NCI-H2196 treated with DMSO at 0.1 percent for 48 hours (cell line): ENCODE data around the gene ZNF316.
A peak's percentile ranks its signal among the peaks of the same experiment; 100 is the strongest.

Experiments
- DNase-seq: peaks from one replicate; lab custom pipeline; 2025; ENCODE audit not compliant: unreplicated experiment; lab: John Stamatoyannopoulos, UW

The ZNF316 gene

DNA sequence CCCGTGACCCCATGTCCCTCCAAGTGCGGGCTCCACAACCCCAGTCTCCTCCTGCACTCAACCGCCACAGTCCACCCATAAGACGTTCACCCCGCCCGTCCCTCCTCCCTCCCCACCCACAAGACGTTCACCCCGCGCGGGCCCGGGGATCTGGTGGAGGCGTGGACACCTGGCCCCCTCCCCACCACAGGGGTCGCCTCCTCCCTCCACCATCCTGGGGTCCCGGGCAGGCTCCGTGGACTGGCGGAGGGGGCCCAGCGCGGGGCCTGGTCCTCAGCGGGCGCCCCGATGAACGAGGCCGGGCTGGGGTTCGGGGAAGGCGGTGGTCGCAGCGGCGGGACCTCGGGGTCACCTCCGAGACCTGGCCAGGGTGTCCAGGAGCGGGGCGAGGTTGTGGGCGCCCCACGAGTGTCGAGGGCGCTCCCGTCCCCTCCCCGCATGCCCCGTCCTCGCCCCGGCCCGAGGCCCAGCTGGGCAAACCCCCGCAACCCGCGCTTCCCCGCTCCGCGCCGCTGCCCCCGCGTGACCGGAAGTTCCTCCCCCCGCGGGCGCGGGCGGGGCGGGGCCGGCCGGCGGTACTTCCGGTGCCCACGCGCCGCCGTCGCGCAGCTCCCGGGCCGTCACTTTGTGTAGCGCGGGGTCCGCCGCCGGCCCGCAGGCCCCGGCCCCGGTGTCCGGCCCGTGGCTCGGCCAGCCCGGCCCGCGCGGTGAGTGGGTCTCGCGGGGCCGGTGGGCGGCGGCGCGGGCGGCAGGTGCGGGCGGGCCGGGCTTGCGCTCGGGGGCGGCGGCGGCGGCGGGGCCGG is at the start of gene ZNF316:
Gene ZNF316, plus strand, starts transcription at position 578 of the 803 bp plus-strand sequence. CDS start 5,092 bp downstream, outside the sequence.
- DNase-seq = no peak

DNA sequence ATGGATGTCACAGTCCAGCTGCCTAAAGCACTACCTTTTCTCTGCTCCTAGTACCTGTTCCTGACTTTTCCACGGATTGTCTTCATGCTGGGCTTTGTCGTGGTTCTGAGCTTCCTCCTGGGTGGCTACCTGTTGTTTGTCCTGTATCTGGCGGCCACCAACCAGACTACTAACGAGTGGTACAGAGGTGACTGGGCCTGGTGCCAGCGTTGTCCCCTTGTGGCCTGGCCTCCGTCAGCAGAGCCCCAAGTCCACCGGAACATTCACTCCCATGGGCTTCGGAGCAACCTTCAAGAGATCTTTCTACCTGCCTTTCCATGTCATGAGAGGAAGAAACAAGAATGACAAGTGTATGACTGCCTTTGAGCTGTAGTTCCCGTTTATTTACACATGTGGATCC is 48.6 kb upstream of the ZNF316 start:
- no peak for DNase-seq

- no peak for DNase-seq
Observed at GRCh38 chr7:6589151-6589828, 47.8 kb upstream of the ZNF316 start.

DNA sequence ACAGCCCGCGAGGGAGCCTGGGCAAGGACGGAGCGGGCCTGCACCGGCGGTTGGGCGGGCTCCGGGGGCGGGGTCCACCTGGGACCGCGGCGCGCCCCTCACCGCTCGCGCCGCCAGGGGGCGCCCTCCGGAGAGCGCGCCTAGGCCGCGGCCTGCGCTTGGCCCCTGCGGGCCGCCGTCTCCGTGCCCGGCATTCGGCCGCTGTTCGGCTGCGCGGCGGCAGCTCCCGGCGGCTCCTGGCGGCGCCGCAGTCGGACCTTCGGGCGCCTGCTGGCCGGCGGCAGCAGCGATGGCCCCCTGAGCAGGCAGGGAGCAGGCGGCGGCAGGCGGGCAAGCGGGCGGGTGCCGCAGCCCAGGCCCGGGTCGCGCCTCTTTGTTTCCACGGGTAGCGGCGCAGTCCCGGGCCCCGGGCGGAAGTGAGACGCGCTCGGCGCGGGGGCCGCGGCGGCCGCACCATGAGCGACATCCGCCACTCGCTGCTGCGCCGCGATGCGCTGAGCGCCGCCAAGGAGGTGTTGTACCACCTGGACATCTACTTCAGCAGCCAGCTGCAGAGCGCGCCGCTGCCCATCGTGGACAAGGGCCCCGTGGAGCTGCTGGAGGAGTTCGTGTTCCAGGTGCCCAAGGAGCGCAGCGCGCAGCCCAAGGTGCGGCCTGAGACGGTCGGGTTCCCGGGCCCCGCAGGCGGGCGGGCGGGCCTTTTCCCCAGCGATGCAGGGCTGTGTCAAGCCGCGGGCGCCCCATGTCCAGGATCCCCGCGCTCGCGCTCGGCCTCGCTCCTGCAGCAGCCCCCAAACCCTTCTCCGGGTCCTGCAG is 47.1 kb upstream of the ZNF316 start, which contains the start of gene INTS15:
Gene INTS15, plus strand, starts transcription at position 193 of the 816 bp plus-strand sequence. Its CDS starts 263 bp downstream, at position 456.
- DNase-seq = peak; percentile 47

DNA sequence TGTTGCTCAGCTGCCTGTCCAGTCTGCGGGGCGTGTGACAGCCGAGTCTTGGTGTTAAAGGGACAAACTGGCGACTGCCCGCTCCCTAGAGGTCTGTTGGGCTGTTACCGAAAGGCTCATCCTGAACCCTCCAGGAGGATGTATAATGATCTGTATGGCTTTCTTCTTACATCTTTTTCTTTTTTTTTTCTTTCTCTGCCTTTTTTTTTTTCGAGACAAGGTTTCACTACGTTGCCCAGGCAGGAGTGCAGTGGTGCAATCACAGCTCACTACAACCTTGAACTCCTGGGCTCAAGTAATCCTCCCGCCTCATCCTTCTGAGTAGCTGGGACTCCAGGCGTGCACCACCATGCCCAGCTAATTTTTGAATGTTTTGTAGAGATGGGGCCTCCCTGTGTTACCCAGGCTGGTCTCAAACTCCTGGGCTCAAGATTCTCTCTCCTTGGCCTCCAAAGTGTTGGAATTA is 46.4 kb upstream of the ZNF316 start:
- no peak for DNase-seq

- no peak for DNase-seq
Observed at GRCh38 chr7:6600093-6600492, 37.0 kb upstream of the ZNF316 start.

- no peak for DNase-seq
Observed at GRCh38 chr7:6604458-6604857, 32.7 kb upstream of the ZNF316 start.

- no peak for DNase-seq
Observed at GRCh38 chr7:6606866-6607583, 30.1 kb upstream of the ZNF316 start.

- no peak for DNase-seq
Observed at GRCh38 chr7:6607651-6608051, 29.5 kb upstream of the ZNF316 start.

GRCh38 chr7:6608081-6608480 is 29.0 kb upstream of the ZNF316 start:
- no peak for DNase-seq

DNA sequence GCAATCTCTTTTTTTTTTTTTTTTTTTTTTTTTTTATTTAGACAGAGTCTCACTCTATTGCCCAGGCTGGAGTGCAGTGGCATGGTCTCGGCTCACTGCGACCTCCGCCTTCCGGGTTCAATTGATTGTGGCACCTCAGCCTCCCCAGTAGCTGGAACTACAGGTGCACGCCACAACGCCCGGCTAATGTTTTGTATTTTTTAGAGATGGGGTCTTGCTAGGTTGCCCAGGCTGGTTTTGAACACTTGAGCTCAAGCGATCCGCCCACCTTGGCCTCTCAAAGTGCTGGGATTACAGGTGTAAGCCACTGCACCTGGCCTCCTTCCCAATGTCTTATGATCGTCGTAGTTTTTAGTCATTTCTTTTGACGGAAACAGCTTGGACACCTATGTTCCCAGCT is 28.3 kb upstream of the ZNF316 start:
- DNase-seq = no peak

GRCh38 chr7:6612819-6613218 is 24.3 kb upstream of the ZNF316 start:
- no peak for DNase-seq

DNA sequence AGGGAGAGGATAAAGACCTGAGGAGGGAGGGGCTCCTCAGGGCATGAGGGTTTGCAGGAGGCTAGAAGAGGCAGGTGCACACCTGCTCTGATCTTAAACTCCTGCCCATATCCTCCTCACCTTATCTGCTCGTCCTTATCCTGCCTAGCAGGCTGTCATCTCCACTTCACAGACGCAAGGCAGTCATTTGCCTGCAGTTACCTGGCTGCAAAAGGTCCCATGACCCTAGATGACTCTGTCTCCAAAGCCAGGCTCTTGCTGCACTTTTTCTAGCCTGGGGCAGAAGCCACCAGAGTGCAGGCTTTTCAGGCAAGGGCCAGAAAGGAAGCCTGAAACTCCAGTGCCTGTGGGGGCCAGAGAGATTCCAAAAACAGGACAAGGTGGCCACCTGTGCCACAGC is 23.4 kb upstream of the ZNF316 start:
- no peak for DNase-seq

GRCh38 chr7:6614953-6615722 is 22.0 kb upstream of the ZNF316 start, which contains the start of gene ZNF853:
TSS of gene ZNF853 (plus strand) at chr7:6615610. CDS start at chr7:6616175, 565 bp downstream.
- no peak for DNase-seq

DNA sequence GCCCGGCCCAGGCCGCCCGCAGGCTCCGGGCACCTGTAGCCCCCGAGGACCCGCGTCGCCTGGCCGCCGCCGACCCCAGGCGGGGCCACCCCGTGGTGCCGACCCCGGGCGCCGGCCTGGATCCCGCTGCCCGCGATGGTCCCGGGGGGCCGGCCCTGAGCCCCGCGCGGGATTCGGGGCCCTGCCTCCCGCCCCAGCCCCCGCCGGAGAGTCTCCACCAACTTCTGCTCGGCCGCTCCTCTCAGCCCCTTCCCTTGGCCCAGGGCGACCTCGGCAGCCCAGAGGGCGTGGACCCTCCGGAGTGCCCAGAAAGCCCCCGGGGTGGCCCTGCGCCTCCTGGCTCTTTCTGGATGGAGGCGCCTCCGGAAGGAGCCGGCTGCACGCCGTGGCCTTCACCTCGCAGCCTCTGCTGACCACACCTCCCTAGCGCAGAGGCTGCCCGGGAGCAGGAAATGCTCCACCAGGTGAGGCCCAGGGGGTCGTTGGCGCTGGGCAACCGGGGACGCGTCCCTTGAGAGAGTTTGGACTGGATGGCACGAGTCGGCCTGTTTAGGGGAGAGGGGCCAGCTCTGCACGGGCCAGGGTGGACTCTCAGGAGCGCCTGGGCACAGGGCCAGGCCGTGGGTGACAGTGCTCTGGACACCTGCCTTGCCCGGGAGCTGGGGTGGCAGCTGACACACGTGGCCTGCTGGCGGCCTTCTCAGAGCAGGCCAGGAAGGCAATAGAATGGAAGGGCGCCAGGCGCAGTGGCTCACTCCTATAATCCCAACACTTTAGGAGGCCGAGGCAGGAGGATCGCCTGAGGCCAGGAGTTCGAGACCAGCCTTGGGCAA is 21.2 kb upstream of the ZNF316 start:
- peak; percentile 59 for DNase-seq

DNA sequence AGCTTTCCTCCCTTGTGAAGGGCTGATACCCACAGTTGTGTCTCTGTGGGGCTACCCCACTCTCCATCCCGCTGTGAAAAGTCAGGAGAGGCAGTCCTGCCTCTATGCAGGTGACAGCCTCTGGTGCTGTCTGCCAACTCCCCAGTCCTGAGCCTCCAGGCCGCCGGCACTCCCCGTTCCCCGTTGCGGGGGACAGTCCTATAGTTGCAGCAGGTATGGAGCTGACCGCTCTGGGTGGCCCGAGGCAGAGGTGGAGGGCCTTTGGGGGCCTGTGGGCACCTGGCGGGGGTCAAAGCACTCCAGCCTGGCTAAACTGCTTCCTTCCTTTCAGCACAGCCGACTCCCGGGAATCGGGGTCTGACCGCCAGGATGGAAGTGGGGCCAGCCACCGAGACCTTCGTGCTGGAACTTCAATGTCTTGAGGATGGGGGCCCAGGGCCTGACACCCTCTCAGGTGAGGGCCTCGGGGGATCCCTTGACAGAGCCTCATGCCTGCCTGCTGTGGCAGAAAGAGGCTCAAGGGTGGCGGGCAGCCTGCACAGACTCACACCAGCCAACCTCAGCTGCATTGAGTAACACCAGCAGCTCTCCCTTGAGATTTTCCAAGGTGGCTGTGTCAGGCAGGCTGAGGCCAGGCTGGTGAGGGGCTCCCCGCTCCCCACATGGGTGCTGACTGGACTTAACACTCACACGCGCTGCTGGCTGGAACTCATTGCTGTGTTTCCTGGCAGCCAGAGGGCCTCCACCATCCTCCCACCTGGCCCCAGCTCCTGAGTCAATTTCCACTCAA is 20.1 kb upstream of the ZNF316 start:
- no peak for DNase-seq

DNA sequence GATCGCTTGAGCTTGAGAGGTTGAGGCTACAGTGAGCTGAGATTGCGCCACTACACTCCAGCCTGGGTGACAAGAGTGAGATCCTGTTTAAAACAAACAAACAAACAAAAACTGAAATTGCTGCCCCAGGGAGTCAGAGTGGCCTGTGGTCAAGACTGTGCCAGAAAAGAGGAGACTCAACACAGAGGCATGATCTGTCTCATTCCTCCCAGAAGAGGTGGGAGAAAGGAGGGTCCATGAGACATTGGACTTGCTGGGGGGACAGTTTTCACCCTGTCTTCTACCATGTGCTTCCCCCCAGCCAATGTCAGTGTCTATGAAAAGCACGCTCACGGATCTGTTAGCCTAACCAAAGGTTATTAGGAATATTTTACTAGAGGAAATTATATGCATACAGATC is 18.5 kb upstream of the ZNF316 start:
- DNase-seq = no peak

DNA sequence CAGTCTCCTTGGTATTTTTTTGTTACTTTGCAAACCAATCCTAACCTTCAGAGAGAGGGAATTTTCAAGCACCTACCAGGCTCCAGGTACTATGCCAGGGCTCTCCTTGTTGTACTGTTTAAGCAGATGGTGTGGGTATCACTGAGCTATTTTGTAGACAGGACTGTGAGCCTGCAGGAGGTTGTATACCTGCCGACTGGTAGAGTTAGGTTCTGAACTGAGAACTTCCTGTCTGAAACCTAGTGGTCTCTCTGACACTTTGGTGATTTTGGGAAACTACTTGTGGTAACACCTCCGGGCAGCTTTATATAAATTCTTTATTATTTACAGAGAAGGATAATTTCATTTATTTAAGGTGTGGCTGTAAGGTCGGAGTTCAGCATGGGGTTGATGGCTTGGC is 17.2 kb upstream of the ZNF316 start:
- no peak for DNase-seq
